OCI-LY1 (cell line): ENCODE results near the gene RNF157.
"Not testable (repeated sequence)": the region's sequence is repeated elsewhere in the genome, so short reads cannot be mapped to it uniquely, and the experiment has no call there.

Experiments
- H2AFZ ChIP-seq: fragments of 200-600 bp; sonication (generic), shearing (Covaris generic); 2 replicates; pipeline ENCODE4 v1.6.0; 2014; ENCODE audit warnings: antibody characterized with exemption, mild to moderate bottlenecking, low read length
- H3F3A ChIP-seq: fragments of 200-600 bp; sonication (generic), shearing (Covaris generic); 2 replicates; pipeline ENCODE4 v1.6.0; 2014; ENCODE audit warnings: mild to moderate bottlenecking, antibody characterized with exemption, low read length, moderate library complexity; ENCODE audit not compliant: insufficient read depth
- H3K27ac ChIP-seq: fragments of 200-600 bp; sonication (generic); 2 replicates; pipeline ENCODE4 v1.5.1; 2014; ENCODE audit warnings: low read length, mixed run types, mild to moderate bottlenecking, low read depth; ENCODE audit not compliant: poor library complexity, severe bottlenecking
- H3K27me3 ChIP-seq: fragments of 200-600 bp; sonication (generic); 2 replicates; pipeline ENCODE4 v1.6.0; 2014; ENCODE audit warnings: antibody characterized with exemption, mild to moderate bottlenecking, low read length, moderate library complexity; ENCODE audit not compliant: insufficient read depth
- H3K36me3 ChIP-seq: fragments of 200-600 bp; sonication (generic); 2 replicates; pipeline ENCODE4 v1.6.1; 2014; ENCODE audit warnings: mild to moderate bottlenecking, antibody characterized with exemption, low read length, moderate library complexity, mixed read lengths; ENCODE audit not compliant: insufficient read depth
- H3K4me1 ChIP-seq: fragments of 200-600 bp; sonication (generic); 2 replicates; pipeline ENCODE4 v1.5.1; 2014; ENCODE audit warnings: mild to moderate bottlenecking, low read length, moderate library complexity; ENCODE audit not compliant: insufficient read depth, severe bottlenecking
- H3K4me2 ChIP-seq: fragments of 200-600 bp; sonication (generic), shearing (Covaris generic); 2 replicates; pipeline ENCODE4 v1.6.1; 2014; ENCODE audit warnings: low read length
- H3K4me3 ChIP-seq: fragments of 200-600 bp; sonication (generic); 2 replicates; pipeline ENCODE4 v1.5.1; 2014; ENCODE audit warnings: low read length, low read depth, mild to moderate bottlenecking, mixed read lengths; ENCODE audit not compliant: poor library complexity, severe bottlenecking
- H3K79me2 ChIP-seq: fragments of 200-600 bp; shearing (Covaris generic); 2 replicates; pipeline ENCODE4 v1.6.1; 2016; ENCODE audit warnings: mixed run types, low read length, mixed read lengths; ENCODE audit not compliant: insufficient read depth
- H3K9ac ChIP-seq: fragments of 200-600 bp; sonication (generic), shearing (Covaris generic); 2 replicates; pipeline ENCODE4 v1.6.1; 2014; ENCODE audit warnings: mild to moderate bottlenecking, low read length, mixed read lengths
- H3K9me2 ChIP-seq: fragments of 200-600 bp; sonication (generic), shearing (Covaris generic); 2 replicates; pipeline ENCODE4 v1.6.1; 2014; ENCODE audit warnings: low read depth, mild to moderate bottlenecking, low read length, mixed read lengths
- H3K9me3 ChIP-seq: fragments of 200-600 bp; shearing (Covaris generic); 2 replicates; pipeline ENCODE4 v1.6.1; 2014; ENCODE audit warnings: low read length, mixed read lengths
- H4K20me1 ChIP-seq: fragments of 200-600 bp; sonication (generic), shearing (Covaris generic); 2 replicates; pipeline ENCODE4 v1.6.0; 2016; ENCODE audit warnings: mild to moderate bottlenecking, low read length; ENCODE audit not compliant: insufficient read depth
- EZH2 ChIP-seq: fragments of 200-600 bp; sonication (generic), shearing (Covaris generic); IDR thresholded peaks from 2 replicates; pipeline ENCODE4 v1.8.0; 2017; ENCODE audit warnings: borderline replicate concordance, mixed run types, mild to moderate bottlenecking, antibody characterized with exemption, low read length, moderate library complexity, mixed read lengths
- TF ChIP-seq, protein P1 (sequence below): fragments of 200-600 bp; sonication (generic), shearing (Covaris generic); IDR thresholded peaks from 2 replicates; pipeline ENCODE4 v1.5.1; 2017; ENCODE audit warnings: mild to moderate bottlenecking, antibody characterized with exemption, low read length, moderate library complexity, mixed read lengths

RNF157 gene

DNA sequence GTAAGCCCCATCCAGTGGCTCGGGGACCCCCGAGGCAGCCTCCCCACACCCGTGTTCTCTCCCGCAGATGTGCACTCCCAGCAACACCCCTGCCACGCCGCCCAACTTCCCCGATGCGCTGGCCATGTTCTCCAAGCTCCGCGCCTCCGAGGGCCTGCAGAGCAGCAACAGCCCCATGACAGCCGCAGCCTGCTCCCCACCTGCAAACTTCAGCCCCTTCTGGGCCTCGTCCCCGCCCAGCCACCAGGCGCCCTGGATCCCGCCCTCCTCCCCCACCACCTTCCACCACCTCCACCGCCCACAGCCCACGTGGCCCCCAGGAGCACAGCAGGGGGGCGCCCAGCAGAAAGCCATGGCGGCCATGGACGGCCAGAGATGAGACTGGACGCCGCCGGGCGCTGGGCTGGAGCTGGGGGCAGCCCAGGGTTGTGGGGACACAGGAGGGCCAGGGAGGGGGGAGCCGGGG, 29.9 kb upstream of the RNF157 start:
- Histone ChIP-seq H3F3A (no peaks in the 10 kb centered on the region), H3K4me1 (peaks cover 39% of the 10 kb centered on the region), H3K4me2 (no peak overlapping the region), H3K4me3 (no peak overlapping the region), H3K9me2 (no peaks in the 10 kb centered on the region), H3K36me3 (peaks cover 21% of the 10 kb centered on the region), H3K9ac (no peak overlapping the region), H3K27me3 (no peaks in the 10 kb centered on the region; the same call in 1 of the 2 replicates), H2AFZ (no peak overlapping the region), H3K27ac (no peak overlapping the region), H4K20me1 (no peaks in the 10 kb centered on the region), H3K9me3 (no peaks in the 10 kb centered on the region), H3K79me2 (no peaks in the 10 kb centered on the region)
- TF ChIP-seq, protein P1, sequence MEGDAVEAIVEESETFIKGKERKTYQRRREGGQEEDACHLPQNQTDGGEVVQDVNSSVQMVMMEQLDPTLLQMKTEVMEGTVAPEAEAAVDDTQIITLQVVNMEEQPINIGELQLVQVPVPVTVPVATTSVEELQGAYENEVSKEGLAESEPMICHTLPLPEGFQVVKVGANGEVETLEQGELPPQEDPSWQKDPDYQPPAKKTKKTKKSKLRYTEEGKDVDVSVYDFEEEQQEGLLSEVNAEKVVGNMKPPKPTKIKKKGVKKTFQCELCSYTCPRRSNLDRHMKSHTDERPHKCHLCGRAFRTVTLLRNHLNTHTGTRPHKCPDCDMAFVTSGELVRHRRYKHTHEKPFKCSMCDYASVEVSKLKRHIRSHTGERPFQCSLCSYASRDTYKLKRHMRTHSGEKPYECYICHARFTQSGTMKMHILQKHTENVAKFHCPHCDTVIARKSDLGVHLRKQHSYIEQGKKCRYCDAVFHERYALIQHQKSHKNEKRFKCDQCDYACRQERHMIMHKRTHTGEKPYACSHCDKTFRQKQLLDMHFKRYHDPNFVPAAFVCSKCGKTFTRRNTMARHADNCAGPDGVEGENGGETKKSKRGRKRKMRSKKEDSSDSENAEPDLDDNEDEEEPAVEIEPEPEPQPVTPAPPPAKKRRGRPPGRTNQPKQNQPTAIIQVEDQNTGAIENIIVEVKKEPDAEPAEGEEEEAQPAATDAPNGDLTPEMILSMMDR = no peak
- TF ChIP-seq EZH2 = no peak

- H3K4me1 ChIP-seq = peaks cover 44% of the 10 kb centered on the region
- H3K4me2 ChIP-seq = no peak overlapping the region
- no peak overlapping the region for H3K4me3 ChIP-seq
- no peak overlapping the region for H2AFZ ChIP-seq
- no peaks in the 10 kb centered on the region for H4K20me1 ChIP-seq
- TF ChIP-seq, protein P1 = no peak
- TF ChIP-seq EZH2 = no peak
- H3K36me3 ChIP-seq = peaks cover 21% of the 10 kb centered on the region
- H3K27ac ChIP-seq = no peak overlapping the region
- no peak overlapping the region for H3K9ac ChIP-seq
- no peaks in the 10 kb centered on the region for H3K79me2 ChIP-seq
- no peaks in the 10 kb centered on the region for H3K9me2 ChIP-seq
- H3K27me3 ChIP-seq = no peaks in the 10 kb centered on the region; the same call in 1 of the 2 replicates
- H3F3A ChIP-seq = no peaks in the 10 kb centered on the region
- H3K9me3 ChIP-seq = no peaks in the 10 kb centered on the region
Observed at GRCh38 chr17:76268991-76269981, 29.0 kb upstream of the RNF157 start.

- Histone ChIP-seq H3F3A (no peaks in the 10 kb centered on the region), H3K4me1 (peaks cover 55% of the 10 kb centered on the region), H3K9ac (no peak overlapping the region), H3K36me3 (peaks cover 21% of the 10 kb centered on the region), H3K27ac (no peak overlapping the region), H3K4me3 (no peak overlapping the region), H3K79me2 (no peaks in the 10 kb centered on the region), H3K27me3 (no peaks in the 10 kb centered on the region; the same call in 1 of the 2 replicates), H4K20me1 (no peaks in the 10 kb centered on the region), H3K9me2 (no peaks in the 10 kb centered on the region), H3K9me3 (no peaks in the 10 kb centered on the region), H3K4me2 (peak overlapping the region; percentile 17; the same call in 1 of the 2 replicates), H2AFZ (no peak overlapping the region)
- no peak for TF ChIP-seq EZH2
- TF ChIP-seq, protein P1 = no peak
Observed at GRCh38 chr17:76268015-76268749, 27.9 kb upstream of the RNF157 start.

GRCh38 chr17:76267581-76268001, 27.3 kb upstream of the RNF157 start:
- not testable (repeated sequence) for H3K9me2 ChIP-seq, H3K27ac ChIP-seq, H3F3A ChIP-seq, H3K4me3 ChIP-seq, H3K9me3 ChIP-seq, H3K79me2 ChIP-seq, H3K27me3 ChIP-seq, H2AFZ ChIP-seq, H3K9ac ChIP-seq, H4K20me1 ChIP-seq
- Histone ChIP-seq H3K36me3 (peaks cover 21% of the 10 kb centered on the region), H3K4me2 (peak overlapping the region; percentile 17; the same call in 1 of the 2 replicates), H3K4me1 (peaks cover 61% of the 10 kb centered on the region)
